Activated naive CD4-positive, alpha-beta T cell treated with anti-CD3 and anti-CD28 coated beads, Interleukin-2, amount 10 ng/mL, durations not matched to agents 7 days and 5 days (primary cell): ENCODE results near the gene RABL6.

Source experiments
- CTCF ChIA-PET: fragments of 350-600 bp; sonication (Branson Sonifier 250); formaldehyde crosslinking; loops from one replicate; lab custom pipeline; 2021; ENCODE audit warnings: antibody characterized with exemption; lab: Charles Lee
- DNase-seq: peaks from one replicate; pipeline ENCODE4 v3.0.0-alpha.2; 2020
- H3K27ac Mint-ChIP-seq: one replicate; pipeline ENCODE4 v1.8.0; 2021; ENCODE audit warnings: mild to moderate bottlenecking, moderate library complexity, mixed read lengths
- H3K27me3 Mint-ChIP-seq: one replicate; pipeline ENCODE4 v1.8.0; 2021; ENCODE audit warnings: mild to moderate bottlenecking, mixed read lengths
- H3K36me3 Mint-ChIP-seq: one replicate; pipeline ENCODE4 v1.8.0; 2021; ENCODE audit warnings: mixed read lengths
- H3K4me1 Mint-ChIP-seq: one replicate; pipeline ENCODE4 v1.8.0; 2021; ENCODE audit warnings: mixed read lengths
- H3K4me3 Mint-ChIP-seq: one replicate; pipeline ENCODE4 v1.8.0; 2021; ENCODE audit warnings: mild to moderate bottlenecking, moderate library complexity, mixed read lengths
- H3K9me3 Mint-ChIP-seq: one replicate; pipeline ENCODE4 v1.8.0; 2021; ENCODE audit warnings: mixed read lengths

RABL6 gene

GRCh38 chr9:136850866-136851775, 43.4 kb downstream of the RABL6 start:
- Mint-ChIP-seq H3K4me3 (peak overlapping the region; percentile 90), H3K4me1 (peaks cover 22% of the 10 kb centered on the region), H3K36me3 (peaks cover 6% of the 10 kb centered on the region), H3K9me3 (no peaks in the 10 kb centered on the region), H3K27ac (no peak overlapping the region), H3K27me3 (peaks cover 33% of the 10 kb centered on the region)
- DNase-seq: no peak
- CTCF ChIA-PET: interaction anchor here (1.2 kb wide), 1 partner anchor 9 kb away, joined by 4 read pairs; the partner anchor contains the start of gene AJM1

GRCh38 chr9:136851941-136852663, 44.4 kb downstream of the RABL6 start, which contains the start of gene MAMDC4:
Gene MAMDC4 (plus strand): TSS chr9:136852346. CDS start chr9:136852417, 71 bp downstream.
- Mint-ChIP-seq H3K27ac (no peak within 1 kb of the TSS), H3K36me3 (peaks cover 3% of the 10 kb centered on the region), H3K9me3 (no peaks in the 10 kb centered on the region), H3K27me3 (peaks cover 23% of the 10 kb centered on the region), H3K4me3 (no peak within 1 kb of the TSS), H3K4me1 (peaks cover 18% of the 10 kb centered on the region)
- CTCF ChIA-PET: interaction anchor here (1.2 kb wide), 1 partner anchor 10 kb away, joined by 4 read pairs; the partner anchor contains the start of gene AJM1
- no peak for DNase-seq

- no peak overlapping the region for H3K27ac Mint-ChIP-seq
- H3K9me3 Mint-ChIP-seq: no peaks in the 10 kb centered on the region
- no peak overlapping the region for H3K4me3 Mint-ChIP-seq
- H3K27me3 Mint-ChIP-seq: peaks cover 14% of the 10 kb centered on the region
- H3K36me3 Mint-ChIP-seq: peaks cover 3% of the 10 kb centered on the region
- no peak for DNase-seq
- CTCF ChIA-PET: no interaction called here
- peaks cover 12% of the 10 kb centered on the region for H3K4me1 Mint-ChIP-seq
Measured at GRCh38 chr9:136852664-136853595, 45.2 kb downstream of the RABL6 start.

- H3K4me1 Mint-ChIP-seq: peaks cover 10% of the 10 kb centered on the region
- no peak overlapping the region for H3K27ac Mint-ChIP-seq
- H3K36me3 Mint-ChIP-seq: peaks cover 2% of the 10 kb centered on the region
- H3K9me3 Mint-ChIP-seq: no peaks in the 10 kb centered on the region
- no peak overlapping the region for H3K4me3 Mint-ChIP-seq
- CTCF ChIA-PET: interaction anchor here (1.8 kb wide), 1 partner anchor 11 kb away, joined by 4 read pairs; the partner anchor contains the start of gene AJM1
- H3K27me3 Mint-ChIP-seq: peaks cover 8% of the 10 kb centered on the region
- no peak for DNase-seq
Measured at GRCh38 chr9:136853596-136854112, 45.9 kb downstream of the RABL6 start.

GRCh38 chr9:136854113-136854841, 46.5 kb downstream of the RABL6 start:
- H3K36me3 Mint-ChIP-seq: peaks cover 2% of the 10 kb centered on the region
- no peak overlapping the region for H3K27ac Mint-ChIP-seq
- CTCF ChIA-PET: interaction anchor here (1.8 kb wide), 1 partner anchor 12 kb away, joined by 4 read pairs; the partner anchor contains the start of gene AJM1
- peaks cover 2% of the 10 kb centered on the region for H3K27me3 Mint-ChIP-seq
- DNase-seq: no peak
- H3K9me3 Mint-ChIP-seq: no peaks in the 10 kb centered on the region
- H3K4me3 Mint-ChIP-seq: no peak overlapping the region
- H3K4me1 Mint-ChIP-seq: peaks cover 7% of the 10 kb centered on the region

GRCh38 chr9:136854842-136855460, 47.2 kb downstream of the RABL6 start:
- Mint-ChIP-seq H3K27ac (no peak overlapping the region), H3K4me3 (no peak overlapping the region), H3K9me3 (no peaks in the 10 kb centered on the region), H3K27me3 (no peaks in the 10 kb centered on the region), H3K36me3 (no peaks in the 10 kb centered on the region), H3K4me1 (peaks cover 4% of the 10 kb centered on the region)
- CTCF ChIA-PET: interaction anchor here (1.8 kb wide), 1 partner anchor 13 kb away, joined by 4 read pairs; the partner anchor contains the start of gene AJM1
- no peak for DNase-seq

- no peaks in the 10 kb centered on the region for H3K27me3 Mint-ChIP-seq
- H3K27ac Mint-ChIP-seq: no peak overlapping the region
- H3K9me3 Mint-ChIP-seq: no peaks in the 10 kb centered on the region
- no peak for DNase-seq
- peaks cover 3% of the 10 kb centered on the region for H3K36me3 Mint-ChIP-seq
- no peak overlapping the region for H3K4me3 Mint-ChIP-seq
- CTCF ChIA-PET: interaction anchor here (1.8 kb wide), 1 partner anchor 13 kb away, joined by 4 read pairs; the partner anchor contains the start of gene AJM1
- H3K4me1 Mint-ChIP-seq: no peaks in the 10 kb centered on the region
Measured at GRCh38 chr9:136855461-136856078, 47.8 kb downstream of the RABL6 start.

GRCh38 chr9:136856079-136856476, 48.3 kb downstream of the RABL6 start:
- peaks cover 3% of the 10 kb centered on the region for H3K36me3 Mint-ChIP-seq
- DNase-seq: no peak
- H3K9me3 Mint-ChIP-seq: no peaks in the 10 kb centered on the region
- no peaks in the 10 kb centered on the region for H3K27me3 Mint-ChIP-seq
- H3K27ac Mint-ChIP-seq: no peak overlapping the region
- no peaks in the 10 kb centered on the region for H3K4me1 Mint-ChIP-seq
- H3K4me3 Mint-ChIP-seq: no peak overlapping the region
- CTCF ChIA-PET: no interaction called here

- Mint-ChIP-seq H3K27ac (no peak overlapping the region), H3K36me3 (peaks cover 3% of the 10 kb centered on the region), H3K27me3 (no peaks in the 10 kb centered on the region), H3K9me3 (no peaks in the 10 kb centered on the region), H3K4me3 (no peak overlapping the region), H3K4me1 (no peaks in the 10 kb centered on the region)
- DNase-seq: no peak
- CTCF ChIA-PET: no interaction called here
Measured at GRCh38 chr9:136856541-136857141, 48.9 kb downstream of the RABL6 start.

GRCh38 chr9:136857166-136857565, 49.4 kb downstream of the RABL6 start:
- Mint-ChIP-seq H3K4me3 (no peak overlapping the region), H3K9me3 (no peaks in the 10 kb centered on the region), H3K27ac (no peak overlapping the region)

GRCh38 chr9:136857581-136858412, 50.0 kb downstream of the RABL6 start:
- Mint-ChIP-seq H3K4me1 (no peaks in the 10 kb centered on the region), H3K9me3 (no peaks in the 10 kb centered on the region)
- CTCF ChIA-PET: no interaction called here

More at GRCh38 chr9:136857166-136857565, 49.4 kb downstream of the RABL6 start:
- CTCF ChIA-PET: no interaction called here
- H3K36me3 Mint-ChIP-seq: peaks cover 3% of the 10 kb centered on the region
- no peak for DNase-seq
- no peaks in the 10 kb centered on the region for H3K4me1 Mint-ChIP-seq
- H3K27me3 Mint-ChIP-seq: no peaks in the 10 kb centered on the region

More at GRCh38 chr9:136857581-136858412, 50.0 kb downstream of the RABL6 start:
- no peak for DNase-seq
- Mint-ChIP-seq H3K27me3 (no peaks in the 10 kb centered on the region), H3K27ac (no peak overlapping the region), H3K36me3 (peaks cover 5% of the 10 kb centered on the region), H3K4me3 (no peak overlapping the region)
